Panc1 (cell line): ENCODE results near the gene ASB14. TPM values are rescaled to one million over a fixed set of nuclear protein-coding genes. Genes with fewer than 3 reads are reported as not detected.
A peak's percentile ranks its signal among the peaks of the same experiment; 100 is the strongest.

Source experiments
- ATAC-seq: fragments of 200-7000 bp; cut with Tn5 transposase; 2 replicates; pipeline ENCODE4 v1.9.1; 2020; ENCODE audit warnings: mild to moderate bottlenecking, moderate library complexity
- BruUV-seq: library from RNA; stranded (reverse); fragments of 400-500 nt; replicated peaks from 2 replicates; lab custom pipeline; 2021; lab: Mats Ljungman, UMichigan
- CTCF ChIA-PET: fragments of 300-600 bp; sonication (Branson Sonifier 250); formaldehyde crosslinking; loops from one replicate; lab custom pipeline; 2022; ENCODE audit warnings: antibody characterized with exemption; lab: Charles Lee
- POLR2A ChIA-PET: fragments of 300-600 bp; sonication (Branson Sonifier 250); formaldehyde crosslinking; loops from one replicate; lab custom pipeline; 2022; ENCODE audit warnings: antibody characterized with exemption; lab: Charles Lee
- DNase-seq: peaks from one replicate; pipeline ENCODE4 v3.0.0-alpha.2; 2010; ENCODE audit warnings: low read depth, low spot score
- H3K27ac ChIP-seq: 2 replicates; pipeline ENCODE4 v1.5.1; 2011; ENCODE audit warnings: mild to moderate bottlenecking, low read length, inconsistent platforms
- H3K27me3 ChIP-seq: fragments of 200-500 bp; sonication (Bioruptor generic); 2 replicates; pipeline ENCODE4 v1.6.0; 2014; ENCODE audit warnings: low read length, inconsistent platforms; ENCODE audit not compliant: control insufficient read depth, insufficient read depth
- H3K36me3 ChIP-seq: fragments of 200-500 bp; sonication (Bioruptor generic); 2 replicates; pipeline ENCODE4 v1.5.1; 2014; ENCODE audit warnings: inconsistent platforms, mild to moderate bottlenecking, low read length, moderate library complexity; ENCODE audit not compliant: control insufficient read depth, insufficient read depth
- H3K4me1 ChIP-seq: 2 replicates; pipeline ENCODE4 v1.5.1; 2011; ENCODE audit warnings: inconsistent platforms, mild to moderate bottlenecking, low read length, moderate library complexity; ENCODE audit not compliant: control insufficient read depth, insufficient read depth
- H3K4me3 ChIP-seq, 2 experiments: 2 replicates each; pipeline ENCODE4 v1.5.1; 2011 to 2012; ENCODE audit warnings: low read depth in 2 of 2, low read length in 2 of 2, mild to moderate bottlenecking in 2 of 2, inconsistent platforms in 1 of 2, moderate library complexity in 1 of 2
- H3K9me3 ChIP-seq: fragments of 200-500 bp; sonication (Bioruptor generic); 2 replicates; pipeline ENCODE4 v1.5.1; 2014; ENCODE audit warnings: low read depth, mild to moderate bottlenecking, inconsistent platforms, low read length, moderate library complexity; ENCODE audit not compliant: control insufficient read depth, insufficient read depth
- POLR2AphosphoS5 ChIP-seq: IDR thresholded peaks from 2 replicates; pipeline ENCODE4 v1.6.1; 2012; ENCODE audit warnings: mild to moderate bottlenecking, low read depth, low read length, moderate library complexity
- SIN3A ChIP-seq: IDR thresholded peaks from 2 replicates; pipeline ENCODE4 v1.6.1; 2012; ENCODE audit warnings: low read depth, mild to moderate bottlenecking, low read length, moderate library complexity, borderline replicate concordance; ENCODE audit not compliant: insufficient read depth
- TCF7L2 ChIP-seq: IDR thresholded peaks from 2 replicates; pipeline ENCODE4 v1.6.1; 2011; ENCODE audit warnings: mild to moderate bottlenecking, low read depth, low read length, inconsistent platforms
- in situ Hi-C: cut with HindIII; loops from 2 replicates; pipeline ENCODE4 v1.10.0; 2016; ENCODE audit warnings: low sequenced_read_pairs, low pct_unique_long_range_greater_than_20kb
- intact Hi-C: fragments of 100-400 bp; cut with micrococcal nuclease; formaldehyde crosslinking; loops from one replicate; pipeline ENCODE4 v1.10.0; 2022; ENCODE audit not compliant: unreplicated experiment
- total RNA-seq: library from RNA; stranded (reverse); gene quantifications from one replicate; pipeline ENCODE4 v1.2.1, GENCODE V29; 2021; ENCODE audit not compliant: unreplicated experiment
- TF ChIP-seq, protein P1 (sequence below), 2 experiments: IDR thresholded peaks; 2 replicates each; pipeline ENCODE4 v1.6.1; 2011 to 2012; ENCODE audit warnings: low read depth in 2 of 2, control low read depth in 1 of 2, low read length in 1 of 2, mild to moderate bottlenecking in 1 of 2, moderate library complexity in 1 of 2; ENCODE audit not compliant: insufficient read depth in 1 of 2
- TF ChIP-seq, protein P2 (sequence below): fragments of 450-650 bp; IDR thresholded peaks from 2 replicates; pipeline ENCODE4 v1.5.1; 2017; ENCODE audit warnings: mild to moderate bottlenecking

The ASB14 gene
- total RNA-seq, 1 experiment from 2014 or later: not detected

DNA sequence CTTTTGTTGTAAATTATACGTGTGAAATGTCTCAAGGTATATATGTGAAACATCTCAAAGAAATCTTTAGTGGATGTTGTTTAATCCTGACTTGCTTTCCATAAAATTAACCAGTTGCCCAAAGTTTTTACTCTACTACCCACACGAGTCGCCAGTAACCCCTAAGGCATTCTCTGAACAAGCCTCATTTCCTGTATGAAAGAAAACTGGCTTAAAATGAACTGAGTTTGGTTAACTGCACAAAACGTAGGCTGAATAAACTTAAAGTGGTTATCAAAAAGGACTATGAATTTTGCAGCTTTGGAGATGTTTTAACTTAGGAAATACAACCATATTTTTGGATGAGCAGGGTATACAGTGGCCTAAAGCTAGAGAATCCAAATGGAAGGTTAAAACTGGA is 67.6 kb downstream of the ASB14 start:
- H3K9me3 ChIP-seq: no peaks in the 10 kb centered on the region
- CTCF ChIA-PET: no interaction called here
- TF ChIP-seq, protein P1, sequence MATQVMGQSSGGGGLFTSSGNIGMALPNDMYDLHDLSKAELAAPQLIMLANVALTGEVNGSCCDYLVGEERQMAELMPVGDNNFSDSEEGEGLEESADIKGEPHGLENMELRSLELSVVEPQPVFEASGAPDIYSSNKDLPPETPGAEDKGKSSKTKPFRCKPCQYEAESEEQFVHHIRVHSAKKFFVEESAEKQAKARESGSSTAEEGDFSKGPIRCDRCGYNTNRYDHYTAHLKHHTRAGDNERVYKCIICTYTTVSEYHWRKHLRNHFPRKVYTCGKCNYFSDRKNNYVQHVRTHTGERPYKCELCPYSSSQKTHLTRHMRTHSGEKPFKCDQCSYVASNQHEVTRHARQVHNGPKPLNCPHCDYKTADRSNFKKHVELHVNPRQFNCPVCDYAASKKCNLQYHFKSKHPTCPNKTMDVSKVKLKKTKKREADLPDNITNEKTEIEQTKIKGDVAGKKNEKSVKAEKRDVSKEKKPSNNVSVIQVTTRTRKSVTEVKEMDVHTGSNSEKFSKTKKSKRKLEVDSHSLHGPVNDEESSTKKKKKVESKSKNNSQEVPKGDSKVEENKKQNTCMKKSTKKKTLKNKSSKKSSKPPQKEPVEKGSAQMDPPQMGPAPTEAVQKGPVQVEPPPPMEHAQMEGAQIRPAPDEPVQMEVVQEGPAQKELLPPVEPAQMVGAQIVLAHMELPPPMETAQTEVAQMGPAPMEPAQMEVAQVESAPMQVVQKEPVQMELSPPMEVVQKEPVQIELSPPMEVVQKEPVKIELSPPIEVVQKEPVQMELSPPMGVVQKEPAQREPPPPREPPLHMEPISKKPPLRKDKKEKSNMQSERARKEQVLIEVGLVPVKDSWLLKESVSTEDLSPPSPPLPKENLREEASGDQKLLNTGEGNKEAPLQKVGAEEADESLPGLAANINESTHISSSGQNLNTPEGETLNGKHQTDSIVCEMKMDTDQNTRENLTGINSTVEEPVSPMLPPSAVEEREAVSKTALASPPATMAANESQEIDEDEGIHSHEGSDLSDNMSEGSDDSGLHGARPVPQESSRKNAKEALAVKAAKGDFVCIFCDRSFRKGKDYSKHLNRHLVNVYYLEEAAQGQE (IDR thresholded peaks at IDR 0.05; ENCODE audit: insufficient read depth in 1 of 2, low read depth in 2 of 2, low read length in 1 of 2): no peak
- TF ChIP-seq SIN3A (no peak), POLR2AphosphoS5 (no peak), TCF7L2 (no peak)
- TF ChIP-seq, protein P2, sequence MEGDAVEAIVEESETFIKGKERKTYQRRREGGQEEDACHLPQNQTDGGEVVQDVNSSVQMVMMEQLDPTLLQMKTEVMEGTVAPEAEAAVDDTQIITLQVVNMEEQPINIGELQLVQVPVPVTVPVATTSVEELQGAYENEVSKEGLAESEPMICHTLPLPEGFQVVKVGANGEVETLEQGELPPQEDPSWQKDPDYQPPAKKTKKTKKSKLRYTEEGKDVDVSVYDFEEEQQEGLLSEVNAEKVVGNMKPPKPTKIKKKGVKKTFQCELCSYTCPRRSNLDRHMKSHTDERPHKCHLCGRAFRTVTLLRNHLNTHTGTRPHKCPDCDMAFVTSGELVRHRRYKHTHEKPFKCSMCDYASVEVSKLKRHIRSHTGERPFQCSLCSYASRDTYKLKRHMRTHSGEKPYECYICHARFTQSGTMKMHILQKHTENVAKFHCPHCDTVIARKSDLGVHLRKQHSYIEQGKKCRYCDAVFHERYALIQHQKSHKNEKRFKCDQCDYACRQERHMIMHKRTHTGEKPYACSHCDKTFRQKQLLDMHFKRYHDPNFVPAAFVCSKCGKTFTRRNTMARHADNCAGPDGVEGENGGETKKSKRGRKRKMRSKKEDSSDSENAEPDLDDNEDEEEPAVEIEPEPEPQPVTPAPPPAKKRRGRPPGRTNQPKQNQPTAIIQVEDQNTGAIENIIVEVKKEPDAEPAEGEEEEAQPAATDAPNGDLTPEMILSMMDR: no peak
- intact Hi-C loops (loop anchor here (5.0 to 10.0 kb wide), 2 partner anchors 48 to 120 kb away; no protein-coding TSS in a partner anchor), in situ Hi-C loops (no loop called here)
- H3K4me3 ChIP-seq: no peak overlapping the region
- peaks cover 16% of the 10 kb centered on the region for H3K4me1 ChIP-seq
- DNase-seq (no peak), ATAC-seq (no peak)
- H3K27me3 ChIP-seq: no peaks in the 10 kb centered on the region
- no TSS peak for BruUV-seq
- H3K27ac ChIP-seq: no peak overlapping the region
- H3K36me3 ChIP-seq: no peaks in the 10 kb centered on the region
- POLR2A ChIA-PET: no interaction called here

DNA sequence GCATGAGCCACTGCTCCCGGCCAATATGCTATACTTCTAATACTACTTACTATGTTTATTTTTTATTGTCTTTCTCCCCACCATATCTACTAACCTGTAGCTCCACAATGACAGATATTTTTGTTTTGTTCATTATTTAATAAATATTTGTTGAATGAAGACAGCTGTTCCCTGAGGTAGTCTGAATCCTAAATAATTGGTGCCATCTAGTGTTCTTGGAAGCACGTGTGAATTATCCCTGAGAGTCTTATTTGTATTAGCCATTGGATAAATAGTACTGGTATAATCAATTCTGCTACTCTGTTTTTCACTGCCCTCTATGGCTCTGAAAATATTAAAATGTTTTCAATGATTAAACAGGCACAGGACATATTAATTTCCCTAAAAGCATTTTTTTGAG is 70.6 kb downstream of the ASB14 start:
- in situ Hi-C loops: no loop called here
- ATAC-seq: no peak
- POLR2A ChIA-PET: no interaction called here

More for the DNA sequence above, 70.6 kb downstream of the ASB14 start:
- H3K36me3 ChIP-seq: no peaks in the 10 kb centered on the region
- H3K27me3 ChIP-seq: no peaks in the 10 kb centered on the region
- H3K27ac ChIP-seq: no peak overlapping the region
- no TSS peak for BruUV-seq
- intact Hi-C loops: loop anchor here (5.0 to 10.0 kb wide), 2 partner anchors 45 to 117 kb away; no protein-coding TSS in a partner anchor
- H3K4me1 ChIP-seq: peaks cover 9% of the 10 kb centered on the region
- CTCF ChIA-PET: interaction anchor here (0.6 kb wide), 1 partner anchor 48 kb away, joined by 3 read pairs; no protein-coding TSS in a partner anchor
- H3K9me3 ChIP-seq: no peaks in the 10 kb centered on the region
- TF ChIP-seq, protein P2: peak; percentile 49; the same call in 1 of the 2 replicates
- TF ChIP-seq POLR2AphosphoS5 (no peak), TCF7L2 (no peak), SIN3A (no peak)
- H3K4me3 ChIP-seq: no peak overlapping the region
- DNase-seq: no peak

Other genes starting within 250 kb of the ASB14 start
- 0.10 TPM for gene SPATA12, start 232.0 kb downstream of the ASB14 start, total RNA-seq
- 3.5 TPM for gene IL17RD, start 127.3 kb downstream of the ASB14 start, total RNA-seq
- gene HESX1, start 92.7 kb downstream of the ASB14 start, total RNA-seq: 1.1 TPM
- 36.3 TPM for gene APPL1, start 65.0 kb downstream of the ASB14 start, total RNA-seq